Astrocyte (in vitro differentiated cells and primary cell): ENCODE measurements around the gene USP47.

ENCODE experiments used
- CTCF ChIP-seq: IDR thresholded peaks from 2 replicates; pipeline ENCODE4 v1.5.1; 2011; ENCODE audit warnings: low read depth, mild to moderate bottlenecking, inconsistent platforms, low read length, moderate library complexity; ENCODE audit not compliant: insufficient read depth
- EZH2 ChIP-seq: IDR thresholded peaks from 2 replicates; pipeline ENCODE4 v1.6.1; 2012; ENCODE audit warnings: mild to moderate bottlenecking, low read length, inconsistent platforms; ENCODE audit not compliant: insufficient read depth

DNA sequence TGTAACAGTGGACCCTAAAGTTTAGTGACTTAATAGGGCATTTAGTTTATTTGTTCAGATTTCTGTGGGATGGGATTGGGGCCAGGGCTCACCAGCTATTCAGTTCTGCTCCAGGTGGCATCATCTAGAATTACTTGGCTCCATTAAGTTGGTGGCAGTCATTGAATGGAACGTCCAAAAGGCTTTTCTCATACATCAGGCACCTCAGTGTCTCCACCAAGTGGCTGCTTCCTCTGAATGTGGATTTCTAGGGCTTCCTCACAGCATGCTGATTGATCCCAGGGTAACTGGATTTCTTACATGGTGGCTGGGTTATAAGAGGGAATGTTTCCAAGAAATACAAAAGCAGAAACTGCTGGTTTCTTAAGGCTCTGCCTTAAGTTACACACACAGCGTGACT lies 34.7 kb downstream of the USP47 start:
- no peak for TF ChIP-seq EZH2
- peak; percentile 10 for TF ChIP-seq CTCF
